HG02938 (cell line): ENCODE results near the gene SLC38A10.

ENCODE experiments used
- ATAC-seq: cut with Tn5 transposase; IDR thresholded peaks from one replicate; pipeline ENCODE4 v1.9.1; 2021; ENCODE audit warnings: mild to moderate bottlenecking, moderate library complexity; ENCODE audit not compliant: unreplicated experiment

Gene SLC38A10

DNA sequence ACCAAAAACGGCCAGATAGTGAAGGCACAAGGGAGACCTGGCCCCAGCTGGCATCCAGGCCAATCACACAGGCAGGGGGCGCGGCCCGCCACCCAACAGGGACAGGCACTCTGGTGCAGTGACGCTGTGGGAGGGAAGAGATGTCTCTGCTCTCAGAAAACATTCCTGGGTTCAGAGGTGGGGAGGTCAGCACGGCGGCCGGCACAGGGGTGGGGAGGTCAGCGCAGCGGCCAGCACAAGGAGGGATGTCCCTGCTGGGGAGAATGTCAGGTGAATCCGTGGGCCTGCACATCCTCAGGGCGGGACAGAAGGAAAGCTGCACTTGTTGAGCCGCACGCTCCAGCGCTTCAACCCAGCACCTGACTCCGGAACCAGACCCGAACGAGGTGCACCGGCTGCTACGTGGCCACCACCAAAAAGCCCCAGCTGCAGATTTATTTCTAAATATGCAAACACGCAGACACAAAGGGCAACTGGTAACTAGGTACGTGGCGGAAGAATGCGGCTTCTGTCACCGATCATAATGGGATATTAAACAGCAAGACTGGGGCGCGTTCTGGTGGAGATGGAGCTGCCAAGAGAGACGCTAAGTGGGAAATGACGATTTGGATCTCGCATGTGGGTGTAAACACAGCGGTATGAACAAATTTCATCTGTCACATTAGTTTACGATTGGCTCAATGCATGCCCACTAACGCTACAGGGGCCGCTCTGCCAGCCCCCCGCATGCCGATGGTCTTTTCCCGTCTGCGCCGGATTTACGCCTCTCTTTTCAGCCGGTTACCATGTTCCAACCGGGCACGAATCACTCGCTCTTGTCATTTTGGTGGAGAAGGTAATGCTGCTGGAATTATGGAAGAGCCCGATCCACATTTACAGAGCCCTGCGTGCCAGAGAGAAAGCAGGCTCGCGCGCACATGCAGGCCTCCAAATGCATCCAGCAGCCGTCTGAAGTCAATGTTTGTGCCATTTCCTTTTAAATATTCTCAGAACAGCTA is 15.5 kb downstream of the SLC38A10 start:
- no peak for ATAC-seq

GRCh38 chr17:81278831-81279230 is 16.3 kb downstream of the SLC38A10 start:
- ATAC-seq = no peak

DNA sequence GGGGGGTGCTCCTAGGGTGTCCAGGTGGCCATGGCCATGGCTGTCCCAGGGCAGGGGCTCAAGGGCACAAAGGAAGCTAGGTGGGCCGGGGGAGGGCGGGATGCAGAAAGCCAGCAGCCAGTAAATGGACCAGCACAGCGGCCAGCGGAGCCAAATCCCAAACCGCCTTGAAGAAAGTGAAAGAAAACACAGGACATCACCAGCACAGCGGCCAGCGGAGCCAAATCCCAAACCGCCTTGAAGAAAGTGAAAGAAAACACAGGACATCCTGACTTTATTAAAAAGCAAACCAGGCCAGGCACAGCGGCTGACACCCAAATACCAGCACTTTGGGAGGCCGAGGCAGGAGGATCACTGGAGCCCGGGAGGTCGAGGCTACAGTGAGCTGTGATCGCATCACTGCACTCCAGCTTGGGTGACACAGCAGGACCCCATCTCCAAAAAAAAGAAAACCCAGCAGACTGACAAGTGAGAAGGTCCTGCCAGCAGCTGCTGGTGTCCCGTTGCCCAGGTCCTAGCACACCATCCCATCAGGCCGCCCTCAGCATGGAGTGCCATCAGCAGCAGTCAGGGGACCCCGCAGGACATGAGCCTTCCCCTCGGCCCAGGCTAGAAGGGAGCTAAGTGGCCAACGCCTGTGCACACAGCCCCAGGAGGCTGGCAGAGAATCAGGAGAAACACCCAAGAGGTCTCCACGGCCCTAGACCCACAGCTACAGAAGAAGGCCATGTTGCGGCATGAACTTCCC is 17.0 kb downstream of the SLC38A10 start:
- ATAC-seq = no peak

- ATAC-seq = no peak
Measured at GRCh38 chr17:81277421-81277820, 17.7 kb downstream of the SLC38A10 start.

DNA sequence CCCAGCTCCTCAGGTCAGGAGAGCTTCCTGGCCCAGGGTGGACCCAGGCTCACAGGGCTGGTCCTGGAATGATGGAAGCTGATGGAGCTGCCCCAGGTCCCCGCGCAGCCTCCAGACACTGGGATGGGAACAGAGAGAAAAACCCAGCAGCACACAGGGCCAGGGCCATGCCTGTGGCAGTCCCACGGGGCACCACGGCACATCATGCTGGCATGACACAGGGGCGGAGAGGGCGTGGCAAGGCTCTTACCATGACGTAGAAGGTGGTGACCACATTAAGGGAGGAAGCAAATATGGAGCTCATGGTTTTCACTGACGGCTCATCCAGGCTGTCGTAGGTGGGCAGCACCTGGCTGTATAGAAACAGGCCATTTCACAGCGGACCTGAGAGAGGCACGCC is 18.3 kb downstream of the SLC38A10 start:
- no peak for ATAC-seq

DNA sequence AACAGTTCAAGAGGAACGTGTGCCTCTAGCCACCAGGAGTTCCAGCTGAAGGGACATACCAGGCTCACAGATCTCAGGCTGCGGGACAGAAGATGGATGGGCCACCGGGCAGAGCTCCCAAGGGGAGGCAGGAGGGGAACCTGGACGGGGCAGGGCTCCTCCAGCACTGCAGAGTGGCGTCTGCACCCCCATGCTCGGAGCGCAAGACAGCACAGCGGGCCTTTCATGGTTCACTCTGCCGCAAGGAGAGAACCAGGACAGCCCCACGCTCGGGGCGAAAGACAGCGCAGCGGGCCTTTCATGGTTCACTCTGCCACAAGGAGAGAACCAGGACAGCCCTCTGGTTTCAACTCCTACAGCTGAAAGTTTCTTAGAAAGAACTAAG is 20.6 kb downstream of the SLC38A10 start:
- no peak for ATAC-seq

- no peak for ATAC-seq
Measured at GRCh38 chr17:81273698-81274470, 21.2 kb downstream of the SLC38A10 start.

DNA sequence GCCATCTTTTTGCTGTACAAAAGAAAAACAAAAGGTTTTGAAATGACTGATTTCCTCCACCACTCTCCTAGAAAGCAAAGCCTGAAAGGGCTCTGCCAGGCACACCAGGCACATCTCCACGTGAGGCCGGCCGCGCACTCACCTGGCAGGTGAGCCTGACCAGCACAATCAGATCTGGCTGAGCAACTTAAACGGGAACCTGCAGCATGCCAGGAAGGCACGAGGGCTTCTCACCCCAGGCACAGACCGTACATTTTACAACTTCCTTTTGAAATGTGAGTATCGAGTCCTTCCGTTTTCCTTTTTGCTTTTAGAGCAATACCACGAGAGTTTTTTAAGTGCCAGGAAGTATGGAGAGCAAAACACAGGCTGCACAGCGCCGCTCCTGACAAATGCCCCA is 22.5 kb downstream of the SLC38A10 start:
- ATAC-seq = no peak

GRCh38 chr17:81271226-81271625 is 23.9 kb downstream of the SLC38A10 start:
- ATAC-seq = no peak

DNA sequence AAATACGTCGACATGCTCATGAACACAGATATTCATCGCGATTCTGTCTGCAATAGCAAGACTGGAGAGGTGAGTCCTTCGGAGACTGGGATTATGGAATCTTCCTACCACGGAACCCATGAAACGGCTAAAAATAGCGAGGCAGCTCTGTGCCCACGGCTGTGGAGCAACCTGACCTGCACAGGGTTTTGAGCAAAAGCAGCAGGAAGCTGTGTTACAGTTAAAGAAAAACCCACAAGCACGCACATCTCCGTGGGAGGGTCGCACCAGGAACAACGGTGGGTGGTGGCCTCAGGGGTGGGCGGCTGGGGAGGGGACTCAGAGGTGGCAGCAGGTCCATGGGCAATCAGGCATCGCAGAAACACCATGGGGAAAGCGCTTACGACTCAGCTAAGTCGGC is 24.8 kb downstream of the SLC38A10 start:
- no peak for ATAC-seq

GRCh38 chr17:81267390-81268067 is 27.6 kb downstream of the SLC38A10 start:
- ATAC-seq = no peak

DNA sequence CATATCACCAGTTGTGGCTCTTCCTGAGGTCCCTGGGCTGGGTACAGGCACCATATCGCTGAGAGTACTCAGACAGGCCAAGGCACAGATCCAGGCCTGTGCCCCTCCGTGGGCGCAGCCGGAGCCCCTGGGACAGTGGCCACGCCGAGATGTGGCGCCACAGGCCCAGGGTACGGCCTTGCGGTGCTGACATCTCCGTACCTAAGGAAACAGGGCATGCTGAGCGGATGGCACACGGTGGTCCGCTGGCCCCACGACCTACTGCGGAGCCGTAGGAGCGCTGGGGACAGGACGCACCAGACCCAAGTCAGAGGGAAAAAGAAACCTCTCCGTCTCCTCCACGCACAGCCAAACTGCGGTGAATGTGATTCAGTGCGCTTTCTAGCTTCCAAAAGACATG is 29.5 kb downstream of the SLC38A10 start:
- ATAC-seq = no peak

GRCh38 chr17:81264640-81265039 is 30.5 kb downstream of the SLC38A10 start:
- no peak for ATAC-seq

GRCh38 chr17:81263371-81264181 is 31.5 kb downstream of the SLC38A10 start:
- ATAC-seq = no peak

GRCh38 chr17:81261582-81262336 is 33.3 kb downstream of the SLC38A10 start:
- ATAC-seq = no peak

DNA sequence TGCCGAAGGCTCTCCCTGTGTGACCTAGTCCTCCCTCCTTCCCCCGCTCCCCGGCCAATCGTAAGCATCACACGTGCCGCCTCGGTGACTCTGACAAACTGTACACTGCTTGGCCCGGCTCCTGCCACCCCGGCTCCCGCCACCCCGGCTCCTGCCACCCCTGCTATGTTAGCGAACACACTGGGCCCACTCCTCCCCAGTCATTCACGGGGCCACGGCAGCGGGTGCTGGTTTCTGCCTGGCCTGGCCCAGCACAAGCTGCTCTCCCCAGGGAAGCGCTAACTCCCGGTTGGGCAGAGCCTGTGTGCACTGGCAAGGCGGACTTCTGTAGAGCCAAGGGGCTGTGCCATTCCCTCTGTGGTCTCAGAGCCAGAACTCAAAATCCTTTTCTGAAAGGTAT is 34.0 kb downstream of the SLC38A10 start:
- ATAC-seq = no peak

DNA sequence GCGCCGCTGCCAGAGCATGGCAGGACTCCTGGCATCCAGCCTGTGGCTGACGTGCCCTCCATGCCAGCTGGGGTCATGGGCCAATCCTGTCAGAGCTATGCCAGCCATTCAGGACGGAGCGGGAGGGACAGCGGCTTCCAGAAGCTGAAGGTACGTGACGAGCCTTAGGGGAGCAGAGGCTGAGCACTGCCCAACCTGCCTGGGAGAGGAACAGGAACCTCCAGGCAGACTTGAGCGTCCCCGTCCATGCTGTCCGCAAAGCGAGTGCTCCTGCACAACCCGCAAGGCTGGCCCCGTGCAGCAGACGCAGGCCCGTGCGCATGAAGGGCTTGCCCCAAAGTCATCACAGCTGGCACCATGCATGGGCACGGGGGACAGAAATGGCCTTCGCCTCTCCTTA is 34.5 kb downstream of the SLC38A10 start:
- no peak for ATAC-seq

GRCh38 chr17:81260171-81260570 is 34.9 kb downstream of the SLC38A10 start:
- no peak for ATAC-seq

DNA sequence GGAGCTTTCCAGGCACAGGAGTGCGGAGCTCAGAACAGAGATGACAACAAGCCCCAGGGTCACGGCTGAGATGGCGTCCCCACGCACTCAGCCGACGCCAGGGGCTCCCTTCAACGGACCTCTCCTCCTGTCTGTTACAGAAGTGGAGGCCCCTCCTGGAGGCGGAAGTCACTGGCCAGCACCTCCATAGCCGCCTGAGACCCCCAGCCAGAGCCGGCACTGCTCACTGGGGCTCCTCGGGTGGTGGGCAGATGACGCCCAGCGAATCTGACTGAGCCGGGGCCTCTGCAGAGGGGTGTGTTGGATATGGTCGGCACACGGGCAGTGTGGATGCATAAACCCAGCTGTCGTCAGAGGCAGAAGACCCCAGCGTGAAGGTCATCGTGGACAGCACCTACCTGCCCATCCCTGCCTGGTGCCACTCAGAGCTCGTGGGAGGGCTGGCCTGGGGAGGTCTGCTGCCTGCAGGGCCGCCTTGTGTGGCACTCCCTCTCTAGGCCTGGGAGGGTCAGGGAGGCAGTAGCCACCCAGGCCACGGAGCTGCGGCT is 36.0 kb downstream of the SLC38A10 start:
- ATAC-seq = no peak
